ENCODE data around the gene FUT4. TPM values are rescaled to one million over a fixed set of nuclear protein-coding genes. Genes with fewer than 3 reads are reported as not detected.

FUT4 gene
- total RNA-seq, 8 experiments from 2014 or later: 0.81 to 6.5 (median 1.7) TPM

Other genes starting within 250 kb of the FUT4 start
- not detected for gene IZUMO1R, start 239.3 kb upstream of the FUT4 start, total RNA-seq
- gene GPR83, start 142.5 kb upstream of the FUT4 start, total RNA-seq: 1 to 10 TPM in 6 of 8 experiments, under 1 TPM in 1, not detected in 1; 0.21 to 8.6 (median 1.8) TPM
- gene MRE11, start 50.1 kb upstream of the FUT4 start, total RNA-seq: 10 to 100 TPM in 4 of 8 experiments, 1 to 10 TPM in 4; 6.0 to 38.1 (median 10.8) TPM
- gene ANKRD49, start 49.9 kb upstream of the FUT4 start, total RNA-seq: 10 to 100 TPM; 12.1 to 21.2 (median 15.5) TPM
- gene C11orf97, start 31.5 kb upstream of the FUT4 start, total RNA-seq: under 1 TPM in 1 of 8 experiments, not detected in 7; 1.00 TPM
- gene PIWIL4, start 23.4 kb downstream of the FUT4 start, total RNA-seq: 1 to 10 TPM in 2 of 8 experiments, under 1 TPM in 6; 0.43 to 4.5 (median 0.76) TPM
- gene AMOTL1, start 224.4 kb downstream of the FUT4 start, total RNA-seq: 10 to 100 TPM in 6 of 8 experiments, 1 to 10 TPM in 2; 4.8 to 89.6 (median 22.6) TPM

Data from motor neuron (in vitro differentiated cells).